Neutrophil (primary cell): ENCODE measurements around the gene HMGCS2.

Source experiments
- H3K27ac ChIP-seq: fragments of 200-600 bp; sonication (generic); 2 replicates; pipeline ENCODE4 v1.5.1; 2016; ENCODE audit warnings: mild to moderate bottlenecking, moderate library complexity
- H3K27me3 ChIP-seq: fragments of 200-600 bp; sonication (generic); 2 replicates; pipeline ENCODE4 v1.6.0; 2016; ENCODE audit warnings: mild to moderate bottlenecking
- H3K36me3 ChIP-seq: fragments of 200-600 bp; sonication (generic); 2 replicates; pipeline ENCODE4 v1.5.1; 2017
- H3K4me1 ChIP-seq, 2 experiments: fragments of 200-600 bp in 1 of 2; sonication (generic) in 1 of 2; 1 replicate in 1 of 2; 2 replicates in 1 of 2; pipeline versions ENCODE4 v1.5.1 to v1.6.1; 2013 to 2016; ENCODE audit warnings: low read depth in 1 of 2, low read length in 1 of 2, mild to moderate bottlenecking in 1 of 2, moderate library complexity in 1 of 2; ENCODE audit not compliant: control insufficient read depth in 1 of 2, insufficient read depth in 1 of 2
- H3K4me3 ChIP-seq, 2 experiments: fragments of 200-600 bp in 1 of 2; sonication (generic) in 1 of 2; 1 replicate in 1 of 2; 2 replicates in 1 of 2; pipeline ENCODE4 v1.5.1; 2013 to 2016; ENCODE audit warnings: low read depth in 1 of 2, low read length in 1 of 2, mild to moderate bottlenecking in 1 of 2, moderate library complexity in 1 of 2
- H3K9me3 ChIP-seq: fragments of 200-600 bp; sonication (generic); 2 replicates; pipeline ENCODE4 v1.5.1; 2016
- CTCF ChIP-seq: fragments of 200-600 bp; sonication (generic); IDR thresholded peaks from 2 replicates; pipeline ENCODE4 v1.5.1; 2016; ENCODE audit warnings: antibody characterized with exemption

HMGCS2 gene

GRCh38 chr1:119718409-119718808 lies 50.3 kb downstream of the HMGCS2 start:
- no peak overlapping the region for H3K27ac ChIP-seq
- H3K27me3 ChIP-seq: peaks cover 9% of the 10 kb centered on the region
- H3K4me1 ChIP-seq: no peaks in the 10 kb centered on the region
- H3K9me3 ChIP-seq: no peaks in the 10 kb centered on the region
- no peak for TF ChIP-seq CTCF
- no peaks in the 10 kb centered on the region for H3K36me3 ChIP-seq
- no peak overlapping the region for H3K4me3 ChIP-seq

- Histone ChIP-seq H3K4me1 (peaks cover 11 to 15% of the 10 kb centered on the region in 2 experiments), H3K4me3 (no peak overlapping the region), H3K27ac (no peak overlapping the region), H3K36me3 (no peaks in the 10 kb centered on the region), H3K27me3 (peaks cover 36% of the 10 kb centered on the region), H3K9me3 (no peaks in the 10 kb centered on the region)
- TF ChIP-seq CTCF: no peak
Measured at GRCh38 chr1:119715542-119715941, 53.2 kb downstream of the HMGCS2 start.

GRCh38 chr1:119714583-119714982 lies 54.1 kb downstream of the HMGCS2 start:
- peaks cover 11 to 15% of the 10 kb centered on the region in 2 experiments for H3K4me1 ChIP-seq
- no peaks in the 10 kb centered on the region for H3K9me3 ChIP-seq
- no peak overlapping the region for H3K4me3 ChIP-seq
- H3K27me3 ChIP-seq: peaks cover 45% of the 10 kb centered on the region
- no peak overlapping the region for H3K27ac ChIP-seq
- no peak for TF ChIP-seq CTCF
- H3K36me3 ChIP-seq: no peaks in the 10 kb centered on the region

GRCh38 chr1:119713749-119714456 lies 54.8 kb downstream of the HMGCS2 start:
- TF ChIP-seq CTCF: no peak
- H3K36me3 ChIP-seq: no peaks in the 10 kb centered on the region
- no peaks in the 10 kb centered on the region for H3K9me3 ChIP-seq
- H3K4me3 ChIP-seq: no peak overlapping the region
- H3K4me1 ChIP-seq: peaks cover 11 to 15% of the 10 kb centered on the region in 2 experiments
- H3K27ac ChIP-seq: no peak overlapping the region
- peaks cover 50% of the 10 kb centered on the region for H3K27me3 ChIP-seq

GRCh38 chr1:119713039-119713748 lies 55.5 kb downstream of the HMGCS2 start:
- H3K36me3 ChIP-seq: no peaks in the 10 kb centered on the region
- no peak overlapping the region for H3K4me3 ChIP-seq
- H3K27me3 ChIP-seq: peaks cover 54% of the 10 kb centered on the region
- TF ChIP-seq CTCF: no peak
- peaks cover 11 to 15% of the 10 kb centered on the region in 2 experiments for H3K4me1 ChIP-seq
- H3K27ac ChIP-seq: no peak overlapping the region
- H3K9me3 ChIP-seq: no peaks in the 10 kb centered on the region
